Measurements from ENCODE around the gene SAG. TPM values are rescaled to one million over a fixed set of nuclear protein-coding genes. Genes with fewer than 3 reads are reported as not detected.

SAG gene
- total and polyA plus RNA-seq, 2 experiments from 2014 or later: not detected

- H3K27me3 Mint-ChIP-seq (ENCODE audit: insufficient read depth, low read depth, poor library complexity): peaks cover 11% of the 10 kb centered on the region
Measured at GRCh38 chr2:233343171-233343705, 35.6 kb downstream of the SAG start.

More at GRCh38 chr2:233343171-233343705, 35.6 kb downstream of the SAG start:
- H3K27ac Mint-ChIP-seq: no peak overlapping the region
- H4K20me1 ChIP-seq (replicated peaks; ENCODE audit: insufficient read depth): no peaks in the 10 kb centered on the region
- H3K9me2 ChIP-seq (ENCODE audit: insufficient read depth): 0 out of 2 replicates have a peak, but pooled peaks cover 2% of the 10 kb centered on the region
- no peaks in the 10 kb centered on the region for H3K36me3 ChIP-seq (ENCODE audit: insufficient read depth)
- H3K36me3 Mint-ChIP-seq (ENCODE audit: low read depth): no peaks in the 10 kb centered on the region
- ATAC-seq (no peak), DNase-seq (ENCODE audit: low spot score) (no peak)
- no peak overlapping the region for H3K4me2 ChIP-seq
- H3K27ac ChIP-seq (ENCODE audit: low read depth): no peak overlapping the region
- no peaks in the 10 kb centered on the region for H3K79me2 ChIP-seq (replicated peaks; ENCODE audit: insufficient read depth)
- no peaks in the 10 kb centered on the region; the same call in 2 of the 3 replicates for H3K9me3 Mint-ChIP-seq
- TF ChIP-seq CREB1 (CRISPR knock-in tag; IDR thresholded peaks at IDR 0.05; ENCODE audit: low read depth) (no peak), EZH2 (IDR thresholded peaks at IDR 0.05; ENCODE audit: low read depth, unreplicated experiment) (no peak), ZNF114 (CRISPR knock-in tag; IDR thresholded peaks at IDR 0.05) (no peak), POLR2AphosphoS5 (IDR thresholded peaks at IDR 0.05; ENCODE audit: low read depth) (no peak), ZNF462 (CRISPR knock-in tag; IDR thresholded peaks at IDR 0.05) (no peak), REST (IDR thresholded peaks at IDR 0.05; ENCODE audit: unreplicated experiment) (no peak), CTCF (conservative IDR thresholded peaks at IDR 0.05; ENCODE audit: low read depth in 2 of 2) (no peak), STAT1 (IDR thresholded peaks at IDR 0.05; ENCODE audit: unreplicated experiment) (no peak), EZH2phosphoT487 (IDR thresholded peaks at IDR 0.05; ENCODE audit: unreplicated experiment) (no peak), ETS1 (IDR thresholded peaks at IDR 0.05) (no peak)
- H3F3A ChIP-seq (replicated peaks; ENCODE audit: low read depth): no peaks in the 10 kb centered on the region
- no peak overlapping the region for H3K4me3 Mint-ChIP-seq
- H3K4me1 Mint-ChIP-seq: peaks cover 3% of the 10 kb centered on the region; the same call in 2 of the 3 replicates
- no peak overlapping the region for H2AFZ ChIP-seq
- no peaks in the 10 kb centered on the region for H3K4me1 ChIP-seq (ENCODE audit: insufficient read depth)
- H3K4me3 ChIP-seq: no peak overlapping the region
- H3K27me3 ChIP-seq (ENCODE audit: insufficient read depth): no peaks in the 10 kb centered on the region
